GM19193 (cell line): ENCODE results near the gene TVP23A.
A peak's percentile ranks its signal among the peaks of the same experiment; 100 is the strongest.

Source experiments
- POLR2A ChIP-seq: IDR thresholded peaks from 4 replicates; pipeline ENCODE4 v1.6.1; 2011; ENCODE audit not compliant: insufficient read depth, insufficient read length; ENCODE audit errors: extremely low read depth

Gene TVP23A

GRCh38 chr16:10777356-10777755 is 41.2 kb downstream of the TVP23A start:
- TF ChIP-seq POLR2A = no peak

DNA sequence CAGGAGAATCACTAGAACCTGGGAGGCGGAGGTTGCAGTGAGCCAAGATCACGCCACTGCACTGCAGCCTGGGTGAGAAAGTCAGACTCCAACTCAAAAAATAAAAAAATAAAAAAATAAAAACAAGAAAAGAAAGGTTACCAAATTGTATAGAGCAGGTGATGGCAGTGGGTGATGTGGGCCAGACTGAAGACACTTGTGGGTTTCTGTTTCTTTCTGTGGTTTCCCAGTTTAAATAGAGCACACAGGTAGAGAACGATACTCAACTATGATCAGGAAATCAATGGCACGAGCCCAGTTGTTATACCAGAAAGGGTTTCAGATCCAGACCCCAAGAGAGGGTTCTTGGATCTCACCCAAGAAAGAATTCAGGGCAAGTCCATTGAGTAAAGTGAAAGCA is 42.3 kb downstream of the TVP23A start:
- no peak for TF ChIP-seq POLR2A

DNA sequence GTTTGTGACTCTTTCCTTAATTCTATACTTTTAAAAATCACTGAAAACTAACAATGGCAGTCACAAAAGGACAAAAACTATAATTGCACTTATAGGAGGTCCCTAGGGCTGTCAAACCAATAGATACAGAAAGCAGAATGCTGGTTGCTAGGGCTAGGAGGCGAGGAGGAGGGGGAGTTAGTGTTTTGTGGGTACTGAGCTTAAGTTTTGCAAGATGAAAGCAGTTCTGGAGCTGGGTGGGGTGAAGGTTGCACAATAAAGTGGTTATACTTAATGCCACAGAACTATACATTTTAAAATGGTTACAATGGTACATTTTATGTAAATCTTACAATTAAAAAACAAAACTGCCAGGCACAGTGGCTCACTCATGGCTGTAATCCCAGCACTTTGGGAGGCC is 47.7 kb downstream of the TVP23A start:
- no peak for TF ChIP-seq POLR2A

DNA sequence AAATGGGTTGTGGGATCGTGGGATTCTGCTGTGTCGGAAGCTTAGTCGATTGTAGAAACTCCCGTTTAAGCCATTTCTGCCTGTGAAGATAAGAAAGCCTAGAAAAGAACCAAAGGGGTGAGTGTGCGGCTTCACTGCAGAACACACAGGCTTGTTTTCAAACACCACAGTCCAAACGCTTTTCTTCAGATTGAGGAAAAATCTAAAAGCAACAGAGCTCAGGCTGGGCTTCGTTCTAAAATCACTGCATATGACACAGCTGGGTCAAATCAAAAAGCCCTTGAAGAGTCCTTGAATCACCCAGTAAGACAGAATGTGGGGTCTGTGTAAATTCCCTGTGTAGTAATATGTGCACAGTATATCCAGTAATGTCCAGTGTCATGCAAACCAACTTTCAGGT is 49.2 kb downstream of the TVP23A start:
- TF ChIP-seq POLR2A = no peak

- no peak for TF ChIP-seq POLR2A
Measured at GRCh38 chr16:10767127-10767526, 51.5 kb downstream of the TVP23A start.

GRCh38 chr16:10765772-10766171 is 52.8 kb downstream of the TVP23A start:
- peak; percentile 32 for TF ChIP-seq POLR2A

DNA sequence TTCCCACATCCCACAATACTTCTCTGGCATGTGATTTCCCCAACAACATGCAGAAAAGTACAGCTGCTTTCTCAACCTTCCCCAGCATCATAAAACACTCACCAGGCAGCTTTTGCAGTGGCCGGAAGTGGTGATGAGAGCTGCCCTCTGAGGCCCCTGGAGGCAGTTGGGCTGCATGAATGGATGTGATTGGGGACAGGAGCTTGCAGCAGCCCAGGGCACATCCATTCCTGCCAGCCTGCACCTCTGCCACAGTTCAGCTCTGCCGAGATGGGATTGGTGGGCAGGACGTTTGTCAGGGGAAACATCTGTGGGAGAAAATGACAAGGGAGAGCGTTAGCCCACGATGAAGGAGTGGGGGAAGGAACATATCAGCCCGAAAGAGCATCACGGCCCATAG is 55.1 kb downstream of the TVP23A start:
- TF ChIP-seq POLR2A = no peak

- TF ChIP-seq POLR2A = no peak
Measured at GRCh38 chr16:10762336-10763016, 56.1 kb downstream of the TVP23A start.

GRCh38 chr16:10761373-10761772 is 57.2 kb downstream of the TVP23A start:
- TF ChIP-seq POLR2A = no peak

- TF ChIP-seq POLR2A = no peak
Measured at GRCh38 chr16:10760858-10761257, 57.7 kb downstream of the TVP23A start.

DNA sequence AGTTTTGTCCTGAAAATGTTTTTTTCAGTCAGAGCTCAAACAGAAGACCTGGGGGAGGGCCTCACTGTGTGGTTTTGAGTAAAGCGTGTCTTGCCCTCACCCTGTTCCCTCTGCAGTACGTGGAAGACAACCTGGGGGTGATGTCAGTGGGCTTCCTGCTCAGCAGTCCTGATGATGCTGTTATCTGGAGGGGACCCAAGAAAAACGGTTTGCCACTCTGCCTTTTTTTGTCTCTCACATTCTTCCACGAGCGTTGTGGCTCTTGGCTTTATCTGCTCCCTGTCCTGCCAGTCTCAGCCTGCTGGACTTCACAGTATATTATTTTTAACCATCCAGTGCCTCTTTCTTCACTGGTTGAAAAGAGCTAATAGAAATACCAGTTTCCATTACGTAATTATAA is 62.0 kb downstream of the TVP23A start:
- no peak for TF ChIP-seq POLR2A

DNA sequence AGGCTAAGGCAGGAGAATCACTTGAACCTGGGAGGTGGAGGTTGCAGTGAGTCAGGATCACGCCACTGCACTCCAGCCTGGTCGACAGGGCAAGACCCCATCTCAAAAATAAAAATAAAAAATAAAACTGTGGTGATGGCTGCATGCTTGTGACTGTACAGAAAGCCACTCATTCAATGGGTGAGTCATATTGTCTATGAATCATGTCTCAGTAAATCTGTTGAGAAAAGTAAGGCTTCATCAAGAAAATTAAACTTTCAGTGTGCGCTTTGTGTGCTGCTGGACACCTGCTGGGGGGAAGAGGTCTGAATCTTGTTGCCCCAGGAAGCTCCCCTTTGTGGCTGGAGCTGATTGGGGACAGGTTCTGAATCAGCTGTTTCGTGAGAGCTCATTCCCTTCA is 63.7 kb downstream of the TVP23A start:
- no peak for TF ChIP-seq POLR2A

- no peak for TF ChIP-seq POLR2A
Measured at GRCh38 chr16:10753670-10754069, 64.9 kb downstream of the TVP23A start.

GRCh38 chr16:10752843-10753523 is 65.6 kb downstream of the TVP23A start:
- no peak for TF ChIP-seq POLR2A

DNA sequence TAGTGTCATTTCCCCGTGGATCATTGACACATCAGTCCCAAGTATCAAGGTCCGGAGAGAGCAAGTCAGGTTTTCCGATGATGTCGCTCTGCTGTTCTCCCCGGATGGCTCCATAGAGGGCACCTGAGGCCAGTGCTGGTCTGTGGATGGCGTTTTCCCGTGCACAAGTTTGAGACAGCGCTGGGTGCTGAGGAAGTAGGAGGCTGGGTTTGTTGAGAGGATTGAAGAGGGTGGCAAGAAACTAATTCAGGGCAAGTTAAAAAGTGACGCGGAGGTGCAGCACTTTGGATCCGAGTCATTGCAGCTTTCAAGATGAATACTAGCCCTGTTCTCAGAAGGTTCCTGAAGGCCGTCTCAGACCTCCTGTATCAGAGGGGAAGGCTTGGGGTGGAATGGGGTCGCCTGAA is 67.3 kb downstream of the TVP23A start:
- TF ChIP-seq POLR2A = no peak

GRCh38 chr16:10750793-10751192 is 67.8 kb downstream of the TVP23A start:
- no peak for TF ChIP-seq POLR2A
